H1 (cell line): ENCODE data around the gene SSNA1. TPM values are rescaled to one million over a fixed set of nuclear protein-coding genes. Genes with fewer than 3 reads are reported as not detected.

Experiments used
- PHF8 ChIP-seq: fragments of 200-600 bp; sonication (generic); conservative IDR thresholded peaks from 2 replicates; pipeline ENCODE4 v1.7.1; 2012; ENCODE audit warnings: low read depth, mild to moderate bottlenecking, inconsistent platforms, low read length, moderate library complexity
- polyA plus RNA-seq, 7 experiments: library from polyadenylated mRNA; depleted of rRNA in 3 of 7; stranded (reverse) in 5 of 7; unstranded in 2 of 7; fragments of >200 nt in 5 of 7; fragments of 200-250 nt in 2 of 7; gene quantifications; 1 replicate in 5 of 7; 2 replicates in 1 of 7; 4 replicates in 1 of 7; pipeline versions ENCODE4 v1.2.1 to v1.2.3, GENCODE V29; 2011 to 2013; ENCODE audit warnings: missing spikeins in 2 of 7, mixed read lengths in 2 of 7
- total RNA-seq: library from RNA; stranded (reverse); fragmentation: NEBNext Ultra II Directional; extraction: Animal tissue kit (Norgen Biotek cat#: 25700); gene quantifications from 2 replicates; pipeline ENCODE4 v1.2.1, GENCODE V29; 2021
- TF ChIP-seq, protein P1 (sequence below): fragments of 300-600 bp; sonication (generic); IDR thresholded peaks from 2 replicates; pipeline ENCODE4 v1.7.1; 2012; ENCODE audit warnings: low read length, moderate library complexity, mild to moderate bottlenecking, inconsistent platforms; ENCODE audit not compliant: insufficient replicate concordance

The SSNA1 gene
- total and polyA plus RNA-seq, 2 of the 8 experiments (the other 6 are each of a cell fraction or from before 2014, with no cell fraction given): 87.3 to 157 TPM

DNA sequence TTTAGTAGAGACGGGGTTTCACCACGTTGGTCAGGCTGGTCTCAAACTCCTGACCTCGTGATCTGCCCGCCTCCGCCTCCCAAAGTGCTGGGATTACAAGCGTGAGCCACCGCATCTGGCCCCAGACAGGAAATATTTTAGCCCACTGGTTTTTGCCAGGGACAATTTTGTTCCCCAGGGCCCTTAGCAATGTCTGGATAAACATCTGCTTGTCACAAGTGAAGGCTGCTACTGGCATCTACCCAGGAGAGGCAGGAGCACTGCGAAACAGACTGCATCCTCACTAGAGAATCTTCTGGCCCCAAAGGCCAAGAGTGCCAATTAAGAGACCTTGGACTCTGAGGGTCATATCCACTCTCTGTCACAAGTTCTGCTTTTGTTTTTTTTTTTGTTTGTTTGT lies 14.5 kb downstream of the SSNA1 start (continued):
- TF ChIP-seq, protein P1, sequence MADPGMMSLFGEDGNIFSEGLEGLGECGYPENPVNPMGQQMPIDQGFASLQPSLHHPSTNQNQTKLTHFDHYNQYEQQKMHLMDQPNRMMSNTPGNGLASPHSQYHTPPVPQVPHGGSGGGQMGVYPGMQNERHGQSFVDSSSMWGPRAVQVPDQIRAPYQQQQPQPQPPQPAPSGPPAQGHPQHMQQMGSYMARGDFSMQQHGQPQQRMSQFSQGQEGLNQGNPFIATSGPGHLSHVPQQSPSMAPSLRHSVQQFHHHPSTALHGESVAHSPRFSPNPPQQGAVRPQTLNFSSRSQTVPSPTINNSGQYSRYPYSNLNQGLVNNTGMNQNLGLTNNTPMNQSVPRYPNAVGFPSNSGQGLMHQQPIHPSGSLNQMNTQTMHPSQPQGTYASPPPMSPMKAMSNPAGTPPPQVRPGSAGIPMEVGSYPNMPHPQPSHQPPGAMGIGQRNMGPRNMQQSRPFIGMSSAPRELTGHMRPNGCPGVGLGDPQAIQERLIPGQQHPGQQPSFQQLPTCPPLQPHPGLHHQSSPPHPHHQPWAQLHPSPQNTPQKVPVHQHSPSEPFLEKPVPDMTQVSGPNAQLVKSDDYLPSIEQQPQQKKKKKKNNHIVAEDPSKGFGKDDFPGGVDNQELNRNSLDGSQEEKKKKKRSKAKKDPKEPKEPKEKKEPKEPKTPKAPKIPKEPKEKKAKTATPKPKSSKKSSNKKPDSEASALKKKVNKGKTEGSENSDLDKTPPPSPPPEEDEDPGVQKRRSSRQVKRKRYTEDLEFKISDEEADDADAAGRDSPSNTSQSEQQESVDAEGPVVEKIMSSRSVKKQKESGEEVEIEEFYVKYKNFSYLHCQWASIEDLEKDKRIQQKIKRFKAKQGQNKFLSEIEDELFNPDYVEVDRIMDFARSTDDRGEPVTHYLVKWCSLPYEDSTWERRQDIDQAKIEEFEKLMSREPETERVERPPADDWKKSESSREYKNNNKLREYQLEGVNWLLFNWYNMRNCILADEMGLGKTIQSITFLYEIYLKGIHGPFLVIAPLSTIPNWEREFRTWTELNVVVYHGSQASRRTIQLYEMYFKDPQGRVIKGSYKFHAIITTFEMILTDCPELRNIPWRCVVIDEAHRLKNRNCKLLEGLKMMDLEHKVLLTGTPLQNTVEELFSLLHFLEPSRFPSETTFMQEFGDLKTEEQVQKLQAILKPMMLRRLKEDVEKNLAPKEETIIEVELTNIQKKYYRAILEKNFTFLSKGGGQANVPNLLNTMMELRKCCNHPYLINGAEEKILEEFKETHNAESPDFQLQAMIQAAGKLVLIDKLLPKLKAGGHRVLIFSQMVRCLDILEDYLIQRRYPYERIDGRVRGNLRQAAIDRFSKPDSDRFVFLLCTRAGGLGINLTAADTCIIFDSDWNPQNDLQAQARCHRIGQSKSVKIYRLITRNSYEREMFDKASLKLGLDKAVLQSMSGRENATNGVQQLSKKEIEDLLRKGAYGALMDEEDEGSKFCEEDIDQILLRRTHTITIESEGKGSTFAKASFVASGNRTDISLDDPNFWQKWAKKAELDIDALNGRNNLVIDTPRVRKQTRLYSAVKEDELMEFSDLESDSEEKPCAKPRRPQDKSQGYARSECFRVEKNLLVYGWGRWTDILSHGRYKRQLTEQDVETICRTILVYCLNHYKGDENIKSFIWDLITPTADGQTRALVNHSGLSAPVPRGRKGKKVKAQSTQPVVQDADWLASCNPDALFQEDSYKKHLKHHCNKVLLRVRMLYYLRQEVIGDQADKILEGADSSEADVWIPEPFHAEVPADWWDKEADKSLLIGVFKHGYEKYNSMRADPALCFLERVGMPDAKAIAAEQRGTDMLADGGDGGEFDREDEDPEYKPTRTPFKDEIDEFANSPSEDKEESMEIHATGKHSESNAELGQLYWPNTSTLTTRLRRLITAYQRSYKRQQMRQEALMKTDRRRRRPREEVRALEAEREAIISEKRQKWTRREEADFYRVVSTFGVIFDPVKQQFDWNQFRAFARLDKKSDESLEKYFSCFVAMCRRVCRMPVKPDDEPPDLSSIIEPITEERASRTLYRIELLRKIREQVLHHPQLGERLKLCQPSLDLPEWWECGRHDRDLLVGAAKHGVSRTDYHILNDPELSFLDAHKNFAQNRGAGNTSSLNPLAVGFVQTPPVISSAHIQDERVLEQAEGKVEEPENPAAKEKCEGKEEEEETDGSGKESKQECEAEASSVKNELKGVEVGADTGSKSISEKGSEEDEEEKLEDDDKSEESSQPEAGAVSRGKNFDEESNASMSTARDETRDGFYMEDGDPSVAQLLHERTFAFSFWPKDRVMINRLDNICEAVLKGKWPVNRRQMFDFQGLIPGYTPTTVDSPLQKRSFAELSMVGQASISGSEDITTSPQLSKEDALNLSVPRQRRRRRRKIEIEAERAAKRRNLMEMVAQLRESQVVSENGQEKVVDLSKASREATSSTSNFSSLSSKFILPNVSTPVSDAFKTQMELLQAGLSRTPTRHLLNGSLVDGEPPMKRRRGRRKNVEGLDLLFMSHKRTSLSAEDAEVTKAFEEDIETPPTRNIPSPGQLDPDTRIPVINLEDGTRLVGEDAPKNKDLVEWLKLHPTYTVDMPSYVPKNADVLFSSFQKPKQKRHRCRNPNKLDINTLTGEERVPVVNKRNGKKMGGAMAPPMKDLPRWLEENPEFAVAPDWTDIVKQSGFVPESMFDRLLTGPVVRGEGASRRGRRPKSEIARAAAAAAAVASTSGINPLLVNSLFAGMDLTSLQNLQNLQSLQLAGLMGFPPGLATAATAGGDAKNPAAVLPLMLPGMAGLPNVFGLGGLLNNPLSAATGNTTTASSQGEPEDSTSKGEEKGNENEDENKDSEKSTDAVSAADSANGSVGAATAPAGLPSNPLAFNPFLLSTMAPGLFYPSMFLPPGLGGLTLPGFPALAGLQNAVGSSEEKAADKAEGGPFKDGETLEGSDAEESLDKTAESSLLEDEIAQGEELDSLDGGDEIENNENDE: no peak
- no peak for TF ChIP-seq PHF8
- TF ChIP-seq, all 59 proteins: peak for 0
